MCF 10A (cell line): ENCODE results near the gene PLAGL1. TPM values are rescaled to one million over a fixed set of nuclear protein-coding genes. Genes with fewer than 3 reads are reported as not detected.

ENCODE experiments used
- BruUV-seq: library from RNA; stranded (reverse); fragments of 400-500 nt; replicated peaks from 2 replicates; lab custom pipeline; 2021; lab: Mats Ljungman, UMichigan
- CTCF ChIA-PET: fragments of 300-600 bp; sonication (Branson Sonifier 250); formaldehyde crosslinking; extraction: SDS; loops from one replicate; lab custom pipeline; 2021; ENCODE audit warnings: antibody characterized with exemption, inconsistent platforms; lab: Yijun Ruan, JAX
- POLR2A ChIA-PET: fragments of 300-600, 350-650 bp; sonication (Branson Sonifier 250); formaldehyde crosslinking; extraction: SDS; loops from one replicate; lab custom pipeline; 2020; ENCODE audit warnings: antibody characterized with exemption, inconsistent platforms; lab: Yijun Ruan, JAX
- DNase-seq: peaks from one replicate; pipeline ENCODE4 v3.0.0-alpha.2; 2018; ENCODE audit not compliant: unreplicated experiment
- H3K27ac Mint-ChIP-seq: one replicate; pipeline ENCODE4 v1.8.0; 2022; ENCODE audit warnings: mild to moderate bottlenecking, low read depth, mixed read lengths; ENCODE audit not compliant: unreplicated experiment
- H3K27me3 Mint-ChIP-seq: one replicate; pipeline ENCODE4 v1.8.0; 2022; ENCODE audit warnings: mixed read lengths; ENCODE audit not compliant: insufficient read depth, unreplicated experiment
- H3K36me3 Mint-ChIP-seq: one replicate; pipeline ENCODE4 v1.8.0; 2022; ENCODE audit warnings: mild to moderate bottlenecking, moderate library complexity, mixed read lengths; ENCODE audit not compliant: insufficient read depth, unreplicated experiment
- H3K4me1 Mint-ChIP-seq: one replicate; pipeline ENCODE4 v1.8.0; 2022; ENCODE audit warnings: mixed read lengths; ENCODE audit not compliant: insufficient read depth, unreplicated experiment
- H3K4me3 Mint-ChIP-seq: one replicate; pipeline ENCODE4 v1.8.0; 2022; ENCODE audit warnings: mild to moderate bottlenecking, moderate library complexity, mixed read lengths; ENCODE audit not compliant: unreplicated experiment
- H3K9me3 Mint-ChIP-seq: one replicate; pipeline ENCODE4 v1.8.0; 2022; ENCODE audit warnings: mixed read lengths; ENCODE audit not compliant: unreplicated experiment
- intact Hi-C: fragments of 100-400 bp; cut with micrococcal nuclease; formaldehyde crosslinking; loops from 2 replicates; pipeline ENCODE4 v1.14.1; 2022
- total RNA-seq: library from RNA; stranded (reverse); gene quantifications from 2 replicates; pipeline ENCODE4 v1.2.3, GENCODE V29; 2022
- TF ChIP-seq, protein P1 (sequence below): fragments of 200-600 bp; IDR thresholded peaks from one replicate; pipeline ENCODE4 v1.8.0; 2022; ENCODE audit warnings: antibody characterized with exemption, mild to moderate bottlenecking; ENCODE audit not compliant: unreplicated experiment

Gene PLAGL1
- total RNA-seq, 1 experiment from 2014 or later, result 52.1 TPM

DNA sequence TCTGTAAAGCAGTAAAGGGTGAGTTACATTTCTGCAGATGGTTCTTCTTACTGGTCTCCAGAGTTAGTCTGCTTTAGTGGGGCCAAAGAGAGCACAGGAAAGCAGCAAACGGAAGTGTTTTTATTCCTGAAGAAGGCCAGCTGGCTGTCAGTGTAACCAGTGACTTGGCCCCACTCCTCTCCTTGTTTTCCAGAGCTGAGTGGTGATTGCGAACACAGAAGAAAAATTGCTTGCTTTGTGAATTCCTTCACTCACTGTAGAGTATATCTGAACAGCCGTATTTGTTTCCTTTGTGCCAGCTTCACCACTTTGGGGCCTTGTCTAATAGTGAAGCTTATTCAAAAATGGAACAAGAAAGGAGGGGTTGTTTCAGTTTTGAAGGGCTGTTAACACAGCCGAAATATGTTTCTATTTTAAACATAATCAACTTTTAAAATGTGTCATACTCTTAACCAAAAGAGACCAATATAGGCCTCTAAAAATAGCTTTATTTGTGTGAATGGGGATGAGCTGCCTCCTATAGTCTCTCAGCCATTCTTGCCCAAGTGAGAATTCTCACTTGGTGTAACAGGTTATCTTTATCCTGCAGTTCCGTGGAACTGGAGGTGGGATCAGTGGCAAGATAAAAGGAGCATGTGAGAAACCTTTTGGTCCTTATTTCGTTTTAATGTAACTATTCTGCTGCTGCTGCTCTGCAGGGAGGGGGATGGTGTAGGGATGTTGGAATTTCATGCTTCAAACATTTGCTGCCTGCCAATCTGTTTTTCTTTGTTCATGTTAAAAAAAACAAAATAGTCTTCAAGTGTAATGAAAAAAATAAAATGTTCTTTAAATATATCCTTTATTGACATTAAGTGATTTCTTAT, 105.9 kb downstream of the PLAGL1 start:
- Mint-ChIP-seq H3K27ac (no peak overlapping the region), H3K4me1 (no peaks in the 10 kb centered on the region), H3K9me3 (no peaks in the 10 kb centered on the region), H3K36me3 (no peaks in the 10 kb centered on the region), H3K4me3 (no peak overlapping the region), H3K27me3 (no peaks in the 10 kb centered on the region)
- BruUV-seq, result no TSS peak
- intact Hi-C loops, result no loop called here
- POLR2A ChIA-PET, result no interaction called here
- CTCF ChIA-PET, result no interaction called here
- TF ChIP-seq, protein P1, sequence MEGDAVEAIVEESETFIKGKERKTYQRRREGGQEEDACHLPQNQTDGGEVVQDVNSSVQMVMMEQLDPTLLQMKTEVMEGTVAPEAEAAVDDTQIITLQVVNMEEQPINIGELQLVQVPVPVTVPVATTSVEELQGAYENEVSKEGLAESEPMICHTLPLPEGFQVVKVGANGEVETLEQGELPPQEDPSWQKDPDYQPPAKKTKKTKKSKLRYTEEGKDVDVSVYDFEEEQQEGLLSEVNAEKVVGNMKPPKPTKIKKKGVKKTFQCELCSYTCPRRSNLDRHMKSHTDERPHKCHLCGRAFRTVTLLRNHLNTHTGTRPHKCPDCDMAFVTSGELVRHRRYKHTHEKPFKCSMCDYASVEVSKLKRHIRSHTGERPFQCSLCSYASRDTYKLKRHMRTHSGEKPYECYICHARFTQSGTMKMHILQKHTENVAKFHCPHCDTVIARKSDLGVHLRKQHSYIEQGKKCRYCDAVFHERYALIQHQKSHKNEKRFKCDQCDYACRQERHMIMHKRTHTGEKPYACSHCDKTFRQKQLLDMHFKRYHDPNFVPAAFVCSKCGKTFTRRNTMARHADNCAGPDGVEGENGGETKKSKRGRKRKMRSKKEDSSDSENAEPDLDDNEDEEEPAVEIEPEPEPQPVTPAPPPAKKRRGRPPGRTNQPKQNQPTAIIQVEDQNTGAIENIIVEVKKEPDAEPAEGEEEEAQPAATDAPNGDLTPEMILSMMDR, result no peak
- DNase-seq, result no peak

DNA sequence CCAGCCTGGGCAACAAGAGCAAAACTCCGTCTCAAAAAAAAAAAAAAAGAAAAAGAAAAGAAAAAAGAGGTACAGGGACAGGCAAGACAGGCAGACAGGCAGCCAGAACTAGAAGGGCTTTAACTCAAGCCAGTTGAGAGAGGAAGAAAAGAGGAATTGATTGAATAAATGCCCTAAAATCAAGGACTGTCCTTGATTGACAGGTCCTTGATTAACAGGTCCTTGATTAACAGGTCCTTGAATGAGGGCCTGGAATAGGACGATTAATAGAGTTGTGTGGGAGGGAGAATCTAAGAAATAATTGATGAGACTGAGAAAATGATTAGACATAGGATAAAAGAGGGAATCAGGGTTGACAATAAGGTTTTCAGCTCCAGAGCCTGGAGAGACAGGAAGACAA, 107.7 kb downstream of the PLAGL1 start:
- TF ChIP-seq, protein P1, result no peak
- Mint-ChIP-seq H3K4me1 (no peaks in the 10 kb centered on the region), H3K9me3 (no peaks in the 10 kb centered on the region), H3K27ac (no peak overlapping the region), H3K4me3 (no peak overlapping the region), H3K36me3 (no peaks in the 10 kb centered on the region), H3K27me3 (no peaks in the 10 kb centered on the region)
- BruUV-seq, result no TSS peak
- CTCF ChIA-PET, result no interaction called here
- DNase-seq, result no peak
- POLR2A ChIA-PET, result no interaction called here
- intact Hi-C loops, result no loop called here

DNA sequence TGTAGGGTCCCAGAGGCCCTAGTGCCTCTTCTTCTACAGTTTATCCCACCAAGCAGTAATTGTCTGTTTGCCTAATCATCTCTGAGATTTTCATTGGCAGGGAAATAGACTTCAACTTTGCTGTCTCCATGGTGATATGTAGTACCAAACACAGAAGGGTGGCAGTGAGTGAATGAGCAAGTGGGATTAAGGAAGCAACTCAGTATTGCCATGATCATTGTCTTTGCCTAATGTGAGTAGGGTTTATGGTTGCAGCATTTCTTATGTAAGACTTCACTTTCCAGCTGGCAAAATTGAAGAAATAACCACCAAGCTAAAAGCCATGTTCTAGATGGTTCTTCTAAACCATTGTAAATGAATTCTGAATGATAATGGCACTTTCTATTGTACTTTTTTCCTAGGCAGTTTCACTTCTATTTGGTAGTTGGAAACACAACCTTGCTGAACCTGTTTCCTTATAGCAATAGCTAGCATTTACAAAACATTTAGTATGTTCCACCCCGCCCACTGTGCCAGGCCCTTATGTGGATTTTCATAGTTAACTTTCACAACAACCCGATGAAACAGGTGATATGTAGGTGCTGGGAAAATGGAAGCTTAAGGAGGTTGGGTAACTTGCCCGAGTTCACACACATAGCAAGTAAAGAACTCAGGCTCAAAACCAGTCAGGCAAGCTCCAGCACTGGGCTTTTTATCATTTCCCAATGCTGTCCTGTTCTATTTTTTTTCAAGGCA, 111.8 kb downstream of the PLAGL1 start:
- Mint-ChIP-seq H3K27ac (no peak overlapping the region), H3K27me3 (no peaks in the 10 kb centered on the region), H3K4me1 (no peaks in the 10 kb centered on the region), H3K9me3 (no peaks in the 10 kb centered on the region), H3K4me3 (no peak overlapping the region), H3K36me3 (no peaks in the 10 kb centered on the region)
- TF ChIP-seq, protein P1, result no peak
- DNase-seq, result no peak
- ChIA-PET CTCF (interaction anchor here (0.8 to 1.5 kb wide), 4 partner anchors 37 to 320 kb away, joined by 3 to 6 read pairs (median 3); no protein-coding TSS in a partner anchor), POLR2A (interaction anchor here (0.6 kb wide), 1 partner anchor 209 kb away, joined by 4 read pairs; no protein-coding TSS in a partner anchor)
- intact Hi-C loops, result no loop called here
- BruUV-seq, result no TSS peak

DNA sequence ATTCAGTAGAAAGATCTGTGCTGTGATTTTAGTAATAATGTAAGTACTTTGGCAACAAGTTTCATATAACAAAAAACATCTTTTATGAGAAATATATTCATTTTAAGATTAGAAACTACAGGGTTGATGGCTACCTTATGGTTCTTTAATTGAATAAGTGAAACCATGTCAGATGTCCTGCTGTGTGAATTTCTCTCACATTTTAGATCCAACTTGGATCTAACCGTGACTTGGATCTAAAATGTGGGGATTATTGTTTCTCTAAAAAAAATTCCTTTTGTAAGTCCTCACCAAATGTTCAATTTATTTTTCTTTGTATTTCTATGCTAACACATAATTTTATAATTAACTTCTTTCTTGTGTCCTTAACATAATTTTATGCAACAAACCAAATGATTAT, 113.4 kb downstream of the PLAGL1 start:
- no peaks in the 10 kb centered on the region for H3K27me3 Mint-ChIP-seq
- no peaks in the 10 kb centered on the region for H3K4me1 Mint-ChIP-seq
- ChIA-PET CTCF (no interaction called here), POLR2A (no interaction called here)
- no peak for DNase-seq
- intact Hi-C loops, result no loop called here
- no peak overlapping the region for H3K27ac Mint-ChIP-seq
- H3K36me3 Mint-ChIP-seq, result no peaks in the 10 kb centered on the region
- H3K4me3 Mint-ChIP-seq, result no peak overlapping the region
- BruUV-seq, result no TSS peak
- TF ChIP-seq, protein P1, result no peak
- H3K9me3 Mint-ChIP-seq, result no peaks in the 10 kb centered on the region
